HCT116 (cell line): Measurements from ENCODE around the gene PARP12. TPM values are rescaled to one million over a fixed set of nuclear protein-coding genes. Genes with fewer than 3 reads are reported as not detected.
"Not testable (repeated sequence)": the region's sequence is repeated elsewhere in the genome, so short reads cannot be mapped to it uniquely, and the experiment has no call there.

Source experiments
- ATAC-seq: fragments of 200-7000 bp; cut with Tn5 transposase; 2 replicates; pipeline ENCODE4 v1.9.1; 2020; ENCODE audit warnings: mild to moderate bottlenecking, moderate library complexity
- BruUV-seq: library from RNA; stranded (reverse); fragments of 400-500 nt; replicated peaks from 2 replicates; lab custom pipeline; 2021; lab: Mats Ljungman, UMichigan
- CTCF ChIA-PET: fragments of 300-600 bp; sonication (Branson Sonifier 250); formaldehyde crosslinking; loops from one replicate; lab custom pipeline; 2021; ENCODE audit warnings: antibody characterized with exemption; lab: Charles Lee
- POLR2A ChIA-PET: fragments of 300-600, 350-600 bp; sonication (Branson Sonifier 250); formaldehyde crosslinking; loops from one replicate; lab custom pipeline; 2021; ENCODE audit warnings: antibody characterized with exemption; lab: Charles Lee
- RAD21 ChIA-PET, 2 experiments: fragments of 300-600 bp; sonication (Branson Sonifier 250); formaldehyde crosslinking; loops; one replicate each; lab custom pipeline; 2023; ENCODE audit warnings: low total read pairs in 2 of 2; ENCODE audit not compliant: uncharacterized antibody in 2 of 2, unreplicated experiment in 2 of 2, low non-redundant PET in 1 of 2; lab: Charles Lee
- DNase-seq: peaks from one replicate; pipeline ENCODE4 v3.0.0-alpha.2; 2010; ENCODE audit warnings: low read depth, low spot score
- H2AFZ ChIP-seq: fragments of 200-600 bp; shearing (Covaris generic), sonication (generic); 2 replicates; pipeline ENCODE4 v1.6.1; 2017; ENCODE audit warnings: low read depth, mixed run types, mixed read lengths, antibody characterized with exemption, low read length; ENCODE audit not compliant: poor library complexity, severe bottlenecking
- H3K27ac ChIP-seq: 2 replicates; pipeline ENCODE4 v1.5.1; 2012; ENCODE audit warnings: low read depth, low read length
- H3K27me3 ChIP-seq: fragments of 200-600 bp; sonication (generic); 2 replicates; pipeline ENCODE4 v1.6.1; 2016; ENCODE audit warnings: mixed run types, low read length, mixed read lengths; ENCODE audit not compliant: insufficient read depth
- H3K36me3 ChIP-seq, 2 experiments: fragments of 200-500 bp in 1 of 2; fragments of 200-600 bp in 1 of 2; sonication (Bioruptor generic) in 1 of 2; sonication (generic) in 1 of 2; 2 replicates each; pipeline versions ENCODE4 v1.5.1 to v1.6.1; 2014 to 2016; ENCODE audit warnings: low read length in 2 of 2, inconsistent platforms in 1 of 2, mixed read lengths in 1 of 2, mixed run types in 1 of 2; ENCODE audit not compliant: insufficient read depth in 2 of 2, control insufficient read depth in 1 of 2
- H3K4me1 ChIP-seq, 2 experiments: fragments of 200-600 bp in 1 of 2; sonication (generic) in 1 of 2; 2 replicates each; pipeline versions ENCODE4 v1.5.1 to v1.6.1; 2012 to 2017; ENCODE audit warnings: low read length in 2 of 2, inconsistent platforms in 1 of 2, mild to moderate bottlenecking in 1 of 2, mixed read lengths in 1 of 2, mixed run types in 1 of 2, moderate library complexity in 1 of 2; ENCODE audit not compliant: insufficient read depth in 2 of 2, control insufficient read depth in 1 of 2
- H3K4me2 ChIP-seq: fragments of 200-600 bp; sonication (generic); 2 replicates; pipeline ENCODE4 v1.6.1; 2017; ENCODE audit warnings: mixed run types, low read length, mixed read lengths
- H3K4me3 ChIP-seq, 2 experiments: fragments of 200-600 bp in 1 of 2; sonication (generic) in 1 of 2; replicated peaks in 1 of 2; 2 replicates each; pipeline ENCODE4 v1.5.1; 2011 to 2016; ENCODE audit warnings: low read length in 2 of 2, control low read depth in 1 of 2, low read depth in 1 of 2, mild to moderate bottlenecking in 1 of 2, mixed read lengths in 1 of 2, mixed run types in 1 of 2
- H3K79me2 ChIP-seq: fragments of 200-600 bp; sonication (generic); 2 replicates; pipeline ENCODE4 v1.6.1; 2017; ENCODE audit warnings: mild to moderate bottlenecking, mixed run types, low read length, moderate library complexity, mixed read lengths; ENCODE audit not compliant: insufficient read depth
- H3K9ac ChIP-seq: fragments of 200-600 bp; sonication (generic); 2 replicates; pipeline ENCODE4 v1.6.1; 2016; ENCODE audit warnings: low read length, mixed read lengths
- H3K9me2 ChIP-seq: fragments of 200-600 bp; sonication (generic), shearing (Covaris generic); 2 replicates; pipeline ENCODE4 v1.6.1; 2017; ENCODE audit warnings: mixed run types, mild to moderate bottlenecking, moderate library complexity; ENCODE audit not compliant: insufficient read depth
- H3K9me3 ChIP-seq, 2 experiments: fragments of 200-500 bp in 1 of 2; fragments of 200-600 bp in 1 of 2; sonication (Bioruptor generic) in 1 of 2; sonication (generic) in 1 of 2; 2 replicates each; pipeline ENCODE4 v1.6.1; 2014 to 2017; ENCODE audit warnings: low read length in 2 of 2, mixed read lengths in 2 of 2, inconsistent platforms in 1 of 2, low read depth in 1 of 2, mild to moderate bottlenecking in 1 of 2, mixed run types in 1 of 2, moderate library complexity in 1 of 2; ENCODE audit not compliant: control insufficient read depth in 1 of 2, insufficient read depth in 1 of 2
- H4K20me1 ChIP-seq: fragments of 200-600 bp; sonication (generic), shearing (Covaris generic); 2 replicates; pipeline ENCODE4 v1.6.1; 2017; ENCODE audit warnings: mixed run types, mild to moderate bottlenecking, moderate library complexity; ENCODE audit not compliant: insufficient read depth
- JUND ChIP-seq: IDR thresholded peaks from 2 replicates; pipeline ENCODE4 v1.6.1; 2012
- MAX ChIP-seq: IDR thresholded peaks from 2 replicates; pipeline ENCODE4 v1.6.1; 2012
- YY1 ChIP-seq: IDR thresholded peaks from 2 replicates; pipeline ENCODE4 v1.6.1; 2011; ENCODE audit warnings: low read length, low read depth, moderate library complexity, mild to moderate bottlenecking; ENCODE audit not compliant: insufficient replicate concordance; ENCODE audit errors: extremely low read depth
- ZBTB33 ChIP-seq: IDR thresholded peaks from 2 replicates; pipeline ENCODE4 v1.6.1; 2011; ENCODE audit warnings: mild to moderate bottlenecking, low read length, moderate library complexity; ENCODE audit not compliant: insufficient replicate concordance; ENCODE audit errors: extremely low read depth
- intact Hi-C: fragments of 100-400 bp; cut with micrococcal nuclease; formaldehyde crosslinking; loops from 2 replicates; pipeline ENCODE4 v1.10.0; 2022
- total RNA-seq: library from RNA; stranded (reverse); gene quantifications from one replicate; pipeline ENCODE4 v1.2.1, GENCODE V29; 2021; ENCODE audit not compliant: unreplicated experiment

PARP12 gene
- total RNA-seq, 1 experiment from 2014 or later = 17.7 TPM

- TF ChIP-seq ZBTB33 (no peak), MAX (peak; percentile 46; the same call in 1 of the 2 replicates), YY1 (no peak), JUND (no peak)
- TF ChIP-seq, all 23 proteins: peak for 6
Observed at GRCh38 chr7:140062528-140063299, at the start of gene PARP12 (continued).

- BruUV-seq, POLR2A ChIA-PET, H4K20me1 ChIP-seq, H3K79me2 ChIP-seq, H3K9ac ChIP-seq, H3K4me3 ChIP-seq, CTCF ChIA-PET, intact Hi-C loops, DNase-seq, ATAC-seq, H3K4me1 ChIP-seq, H3K27ac ChIP-seq, H3K36me3 ChIP-seq, H2AFZ ChIP-seq, H3K4me2 ChIP-seq, RAD21 ChIA-PET, H3K27me3 ChIP-seq, H3K9me3 ChIP-seq, H3K9me2 ChIP-seq: not testable (repeated sequence)
Observed at GRCh38 chr7:140108777-140109176, 46.0 kb upstream of the PARP12 start.
